ENCODE data around the gene RBL2.

DNA sequence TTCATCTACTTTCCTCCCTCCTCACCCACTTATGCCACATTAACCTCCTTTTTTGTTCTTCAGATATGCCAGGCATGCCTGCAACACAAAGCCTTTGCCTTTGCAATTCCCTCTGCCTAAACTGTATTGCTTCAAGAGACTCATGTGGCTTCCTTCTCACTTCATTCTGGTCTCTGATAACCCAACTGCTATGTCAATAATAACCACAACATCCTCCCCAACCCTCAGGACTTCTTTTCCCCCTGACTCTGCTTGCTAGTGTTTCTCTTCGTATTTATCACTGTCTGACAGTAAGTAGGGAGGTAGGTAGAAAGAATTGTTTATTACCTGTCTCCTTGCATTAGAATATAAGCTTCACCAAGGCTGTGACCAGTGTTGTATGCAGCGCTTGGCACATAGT is 22.4 kb downstream of the RBL2 start:
- TF ChIP-seq, protein P1, sequence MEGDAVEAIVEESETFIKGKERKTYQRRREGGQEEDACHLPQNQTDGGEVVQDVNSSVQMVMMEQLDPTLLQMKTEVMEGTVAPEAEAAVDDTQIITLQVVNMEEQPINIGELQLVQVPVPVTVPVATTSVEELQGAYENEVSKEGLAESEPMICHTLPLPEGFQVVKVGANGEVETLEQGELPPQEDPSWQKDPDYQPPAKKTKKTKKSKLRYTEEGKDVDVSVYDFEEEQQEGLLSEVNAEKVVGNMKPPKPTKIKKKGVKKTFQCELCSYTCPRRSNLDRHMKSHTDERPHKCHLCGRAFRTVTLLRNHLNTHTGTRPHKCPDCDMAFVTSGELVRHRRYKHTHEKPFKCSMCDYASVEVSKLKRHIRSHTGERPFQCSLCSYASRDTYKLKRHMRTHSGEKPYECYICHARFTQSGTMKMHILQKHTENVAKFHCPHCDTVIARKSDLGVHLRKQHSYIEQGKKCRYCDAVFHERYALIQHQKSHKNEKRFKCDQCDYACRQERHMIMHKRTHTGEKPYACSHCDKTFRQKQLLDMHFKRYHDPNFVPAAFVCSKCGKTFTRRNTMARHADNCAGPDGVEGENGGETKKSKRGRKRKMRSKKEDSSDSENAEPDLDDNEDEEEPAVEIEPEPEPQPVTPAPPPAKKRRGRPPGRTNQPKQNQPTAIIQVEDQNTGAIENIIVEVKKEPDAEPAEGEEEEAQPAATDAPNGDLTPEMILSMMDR (IDR thresholded peaks at IDR 0.05), result no peak
- no peak for TF ChIP-seq POLR2A (IDR thresholded peaks at IDR 0.05)
